Fibroblast of lung (primary cell): Measurements from ENCODE around the gene CENPP.

Experiments used
- EZH2 ChIP-seq: IDR thresholded peaks from 2 replicates; pipeline ENCODE4 v1.5.1; 2012; ENCODE audit warnings: low read length, control low read depth, mild to moderate bottlenecking; ENCODE audit errors: missing control alignments
- TF ChIP-seq, protein P1 (sequence below), 2 donors: IDR thresholded peaks in 1 of 2; conservative IDR thresholded peaks in 1 of 2; 1 replicate in 1 of 2; 2 replicates in 1 of 2; pipeline ENCODE4 v1.5.1; 2011 to 2012; ENCODE audit warnings: low read length in 2 of 2, control low read depth in 1 of 2, inconsistent platforms in 1 of 2, low read depth in 1 of 2, mild to moderate bottlenecking in 1 of 2

DNA sequence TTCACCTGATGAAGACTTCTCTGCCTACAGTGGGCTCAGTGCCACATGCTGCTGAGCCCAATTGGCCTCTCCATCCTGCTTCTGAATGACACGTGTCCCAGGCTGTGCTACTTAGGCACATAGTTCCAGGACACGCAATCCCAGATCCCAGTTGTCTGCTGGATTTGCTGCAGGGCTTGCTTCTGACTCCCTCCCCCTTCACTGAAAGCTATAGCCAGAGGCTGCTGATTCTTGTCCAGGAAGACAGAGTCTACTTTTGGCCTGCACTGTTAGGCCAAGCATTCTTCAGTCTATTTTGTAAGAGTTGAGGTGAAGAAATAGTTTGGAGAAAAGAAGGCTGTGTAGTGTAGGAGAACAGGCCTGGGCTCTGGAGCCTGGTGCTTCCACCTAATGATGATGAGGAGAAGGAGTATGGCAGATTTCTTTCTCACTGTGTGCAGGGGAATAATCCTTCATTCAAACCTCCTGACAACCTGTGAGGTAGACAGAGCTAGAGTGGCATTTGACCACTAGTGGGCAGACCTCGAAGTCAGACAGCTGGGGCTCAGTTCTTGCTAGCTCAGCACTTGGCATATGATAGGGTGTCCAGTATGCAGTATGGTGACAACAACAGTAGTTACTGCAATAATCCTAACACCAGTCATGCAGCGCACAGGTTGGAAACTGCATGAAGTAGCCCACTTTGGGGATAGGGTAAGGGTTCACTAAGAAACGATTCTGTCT, 176.1 kb downstream of the CENPP start:
- TF ChIP-seq, protein P1, sequence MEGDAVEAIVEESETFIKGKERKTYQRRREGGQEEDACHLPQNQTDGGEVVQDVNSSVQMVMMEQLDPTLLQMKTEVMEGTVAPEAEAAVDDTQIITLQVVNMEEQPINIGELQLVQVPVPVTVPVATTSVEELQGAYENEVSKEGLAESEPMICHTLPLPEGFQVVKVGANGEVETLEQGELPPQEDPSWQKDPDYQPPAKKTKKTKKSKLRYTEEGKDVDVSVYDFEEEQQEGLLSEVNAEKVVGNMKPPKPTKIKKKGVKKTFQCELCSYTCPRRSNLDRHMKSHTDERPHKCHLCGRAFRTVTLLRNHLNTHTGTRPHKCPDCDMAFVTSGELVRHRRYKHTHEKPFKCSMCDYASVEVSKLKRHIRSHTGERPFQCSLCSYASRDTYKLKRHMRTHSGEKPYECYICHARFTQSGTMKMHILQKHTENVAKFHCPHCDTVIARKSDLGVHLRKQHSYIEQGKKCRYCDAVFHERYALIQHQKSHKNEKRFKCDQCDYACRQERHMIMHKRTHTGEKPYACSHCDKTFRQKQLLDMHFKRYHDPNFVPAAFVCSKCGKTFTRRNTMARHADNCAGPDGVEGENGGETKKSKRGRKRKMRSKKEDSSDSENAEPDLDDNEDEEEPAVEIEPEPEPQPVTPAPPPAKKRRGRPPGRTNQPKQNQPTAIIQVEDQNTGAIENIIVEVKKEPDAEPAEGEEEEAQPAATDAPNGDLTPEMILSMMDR (conservative IDR thresholded peaks at IDR 0.05 in 1 of 2, IDR thresholded peaks at IDR 0.05 in 1 of 2; ENCODE audit: low read depth in 1 of 2, low read length in 2 of 2), result peak; percentile 43 to 52
- TF ChIP-seq EZH2, result no peak
